T-helper 1 cell treated with Interleukin-12 subunit alpha and Interleukin-12 subunit beta and Interleukin-4 antibody, amounts not matched to agents 30 μg/mL and 1 μg/mL, for 36 hours (primary cell): ENCODE results near the gene OR9Q1.

Source experiments
- H3K27ac Mint-ChIP-seq: one replicate; pipeline ENCODE4 v1.8.0; 2021; ENCODE audit warnings: mild to moderate bottlenecking, mixed read lengths
- H3K27me3 Mint-ChIP-seq: one replicate; pipeline ENCODE4 v1.8.0; 2021; ENCODE audit warnings: low read depth, mixed read lengths
- H3K36me3 Mint-ChIP-seq: one replicate; pipeline ENCODE4 v1.8.0; 2021; ENCODE audit warnings: low read depth, mixed read lengths
- H3K4me1 Mint-ChIP-seq: one replicate; pipeline ENCODE4 v1.8.0; 2021; ENCODE audit warnings: low read depth, mixed read lengths
- H3K4me3 Mint-ChIP-seq: one replicate; pipeline ENCODE4 v1.8.0; 2021; ENCODE audit warnings: mild to moderate bottlenecking, moderate library complexity, mixed read lengths
- H3K9me3 Mint-ChIP-seq: one replicate; pipeline ENCODE4 v1.8.0; 2021; ENCODE audit warnings: mixed read lengths

OR9Q1 gene

DNA sequence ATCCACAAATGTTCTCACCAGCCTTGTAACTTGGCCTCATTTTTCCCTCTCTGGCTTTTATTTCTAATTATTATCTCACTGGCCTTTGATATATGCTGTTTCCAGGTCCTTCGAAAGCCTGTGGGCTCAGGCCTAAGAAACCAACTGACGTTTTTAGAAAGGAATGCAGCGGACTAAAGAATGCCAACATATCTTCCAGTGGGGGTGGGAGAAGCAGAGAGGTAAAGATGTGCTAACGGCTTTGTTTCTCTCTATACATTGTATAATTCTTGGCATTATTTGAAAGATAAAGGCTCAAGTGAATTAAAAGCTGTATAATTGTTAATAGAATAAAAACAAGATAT lies 35.3 kb downstream of the OR9Q1 start:
- Mint-ChIP-seq H3K27me3 (no peaks in the 10 kb centered on the region), H3K27ac (no peak overlapping the region), H3K4me3 (no peak overlapping the region), H3K36me3 (no peaks in the 10 kb centered on the region), H3K4me1 (no peaks in the 10 kb centered on the region), H3K9me3 (no peaks in the 10 kb centered on the region)

DNA sequence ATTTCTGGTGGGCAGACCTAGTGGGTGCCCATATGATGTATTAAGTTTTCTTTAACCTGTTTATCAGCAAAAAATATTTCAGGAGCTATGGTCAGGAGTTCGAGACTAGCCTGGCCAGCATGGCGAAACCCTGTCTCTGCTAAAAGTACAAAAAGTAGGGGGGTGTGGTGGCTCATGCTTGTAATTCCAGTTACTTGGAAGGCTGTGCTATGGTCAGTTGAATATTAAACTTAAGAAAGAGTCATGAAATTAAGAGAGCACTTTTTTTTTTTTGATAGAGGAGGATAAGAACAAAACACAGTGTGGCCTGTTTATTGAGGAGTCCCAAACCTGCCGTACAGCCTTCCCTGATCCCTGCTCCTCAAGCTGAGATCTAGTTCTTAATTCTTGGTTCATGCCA lies 36.9 kb downstream of the OR9Q1 start:
- H3K4me3 Mint-ChIP-seq = no peak overlapping the region
- H3K9me3 Mint-ChIP-seq = no peaks in the 10 kb centered on the region
- H3K27ac Mint-ChIP-seq = no peak overlapping the region
- no peaks in the 10 kb centered on the region for H3K27me3 Mint-ChIP-seq
- no peaks in the 10 kb centered on the region for H3K4me1 Mint-ChIP-seq
- H3K36me3 Mint-ChIP-seq = no peaks in the 10 kb centered on the region

GRCh38 chr11:58060939-58061672 lies 37.4 kb downstream of the OR9Q1 start:
- no peak overlapping the region for H3K27ac Mint-ChIP-seq
- H3K9me3 Mint-ChIP-seq = no peaks in the 10 kb centered on the region
- H3K4me1 Mint-ChIP-seq = no peaks in the 10 kb centered on the region
- no peak overlapping the region for H3K4me3 Mint-ChIP-seq
- no peaks in the 10 kb centered on the region for H3K27me3 Mint-ChIP-seq
- no peaks in the 10 kb centered on the region for H3K36me3 Mint-ChIP-seq

DNA sequence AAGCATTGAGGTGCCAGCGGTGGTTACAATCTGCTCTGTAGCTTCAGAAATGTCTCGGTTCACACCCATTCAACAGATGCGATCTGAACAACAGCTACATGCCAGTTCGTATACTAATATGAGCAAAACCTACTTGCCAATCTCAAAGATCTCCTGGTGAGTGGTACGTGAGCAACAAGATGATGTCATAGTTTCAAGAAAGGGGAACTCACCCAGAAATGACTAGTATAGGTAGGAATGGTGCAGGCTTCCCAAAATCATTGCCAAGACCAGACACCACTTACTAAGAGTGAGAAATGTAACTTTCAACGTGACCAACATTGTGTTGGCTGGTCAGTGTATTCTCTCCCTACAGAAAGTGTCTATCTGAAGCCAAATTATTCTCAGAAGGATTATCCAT lies 38.1 kb downstream of the OR9Q1 start:
- Mint-ChIP-seq H3K9me3 (no peaks in the 10 kb centered on the region), H3K36me3 (no peaks in the 10 kb centered on the region), H3K27ac (no peak overlapping the region), H3K4me3 (no peak overlapping the region), H3K4me1 (no peaks in the 10 kb centered on the region), H3K27me3 (no peaks in the 10 kb centered on the region)

DNA sequence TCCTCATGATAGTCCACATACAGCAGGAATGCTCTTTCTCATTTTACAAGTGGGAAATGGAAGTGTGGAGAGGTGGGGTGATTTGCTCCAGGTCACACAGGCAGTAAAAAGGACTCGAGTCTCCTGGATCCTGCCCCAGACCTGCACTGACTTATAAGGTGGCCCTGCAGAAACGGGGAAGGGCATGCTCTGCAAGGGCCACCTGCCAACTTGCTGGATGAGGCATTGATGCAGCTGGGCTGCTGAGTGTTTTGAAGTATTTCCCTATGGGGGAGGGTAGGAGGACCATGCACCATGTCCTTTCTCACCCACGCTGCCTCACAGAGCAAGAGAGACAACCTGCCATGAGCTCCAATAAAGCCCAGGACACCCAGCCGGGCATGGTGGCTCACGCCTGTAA lies 44.0 kb downstream of the OR9Q1 start:
- Mint-ChIP-seq H3K4me1 (no peaks in the 10 kb centered on the region), H3K36me3 (no peaks in the 10 kb centered on the region), H3K27me3 (no peaks in the 10 kb centered on the region), H3K27ac (no peak overlapping the region), H3K4me3 (no peak overlapping the region), H3K9me3 (no peaks in the 10 kb centered on the region)

DNA sequence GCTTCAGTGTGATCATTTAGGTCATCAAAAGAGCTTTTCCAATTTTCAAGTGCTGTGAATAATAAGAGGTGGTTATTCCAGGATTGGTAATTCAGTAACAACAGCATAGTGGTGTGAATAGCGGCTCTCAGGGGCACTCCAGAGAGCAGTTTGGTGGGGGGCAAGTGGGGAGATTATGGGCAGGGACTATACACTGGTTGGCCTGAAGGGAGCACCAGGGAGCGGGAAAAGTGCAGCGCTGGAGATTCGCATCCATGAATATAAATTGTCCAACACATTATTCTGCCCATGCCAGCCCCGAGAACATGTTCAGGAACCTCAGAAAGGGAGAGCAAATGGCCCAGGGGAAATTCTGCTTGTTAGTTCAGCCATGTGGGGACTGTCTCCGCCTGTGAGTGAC lies 45.0 kb downstream of the OR9Q1 start:
- no peaks in the 10 kb centered on the region for H3K9me3 Mint-ChIP-seq
- no peaks in the 10 kb centered on the region for H3K36me3 Mint-ChIP-seq
- no peaks in the 10 kb centered on the region for H3K27me3 Mint-ChIP-seq
- no peaks in the 10 kb centered on the region for H3K4me1 Mint-ChIP-seq
- no peak overlapping the region for H3K4me3 Mint-ChIP-seq
- H3K27ac Mint-ChIP-seq = no peak overlapping the region

DNA sequence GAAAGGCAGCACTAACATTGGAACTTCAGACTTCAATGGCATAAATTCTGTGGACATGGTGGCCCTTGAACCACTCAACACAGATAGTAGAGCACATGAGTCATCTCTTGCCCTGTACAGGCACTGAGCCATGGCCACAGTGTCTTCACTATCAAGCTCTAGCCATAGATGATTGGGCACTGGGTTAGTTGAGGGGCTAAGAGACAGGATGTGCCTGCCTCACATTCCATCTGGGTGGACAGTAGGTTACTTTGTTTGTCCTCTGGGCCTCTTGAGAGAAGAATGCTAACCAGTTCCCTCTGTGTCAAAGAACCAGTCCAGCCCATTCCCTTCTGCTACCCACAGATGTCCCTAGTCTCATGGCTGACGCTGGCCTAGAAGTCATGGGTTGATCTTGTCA lies 46.9 kb downstream of the OR9Q1 start:
- H3K36me3 Mint-ChIP-seq = no peaks in the 10 kb centered on the region
- no peak overlapping the region for H3K27ac Mint-ChIP-seq
- H3K27me3 Mint-ChIP-seq = no peaks in the 10 kb centered on the region
- H3K9me3 Mint-ChIP-seq = no peaks in the 10 kb centered on the region
- no peaks in the 10 kb centered on the region for H3K4me1 Mint-ChIP-seq
- no peak overlapping the region for H3K4me3 Mint-ChIP-seq

- Mint-ChIP-seq H3K9me3 (no peaks in the 10 kb centered on the region), H3K4me3 (no peak overlapping the region), H3K27ac (no peak overlapping the region), H3K4me1 (no peaks in the 10 kb centered on the region), H3K36me3 (no peaks in the 10 kb centered on the region), H3K27me3 (no peaks in the 10 kb centered on the region)
These were observed 52.1 kb downstream of the OR9Q1 start for GRCh38 chr11:58075781-58076180.

DNA sequence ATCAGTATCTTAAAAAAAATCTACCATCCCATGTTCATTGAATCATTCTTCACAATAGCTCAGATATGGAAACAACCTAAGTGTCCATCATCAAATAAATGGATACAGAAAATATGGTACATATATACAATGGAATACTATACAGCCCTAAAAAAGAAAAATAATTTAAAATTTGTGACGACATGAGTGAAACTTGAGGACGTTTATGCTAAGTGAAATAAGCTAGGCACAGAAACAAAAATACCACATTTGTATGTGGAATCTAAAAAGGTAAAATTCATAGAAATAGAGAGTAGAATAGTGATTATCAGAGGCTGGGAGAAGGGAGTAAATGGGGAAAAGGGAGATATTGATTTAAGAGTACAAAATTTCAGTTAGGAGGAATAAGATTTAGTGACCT lies 62.8 kb downstream of the OR9Q1 start:
- Mint-ChIP-seq H3K4me3 (no peak overlapping the region), H3K36me3 (no peaks in the 10 kb centered on the region), H3K27me3 (no peaks in the 10 kb centered on the region), H3K4me1 (no peaks in the 10 kb centered on the region), H3K9me3 (no peaks in the 10 kb centered on the region), H3K27ac (no peak overlapping the region)

DNA sequence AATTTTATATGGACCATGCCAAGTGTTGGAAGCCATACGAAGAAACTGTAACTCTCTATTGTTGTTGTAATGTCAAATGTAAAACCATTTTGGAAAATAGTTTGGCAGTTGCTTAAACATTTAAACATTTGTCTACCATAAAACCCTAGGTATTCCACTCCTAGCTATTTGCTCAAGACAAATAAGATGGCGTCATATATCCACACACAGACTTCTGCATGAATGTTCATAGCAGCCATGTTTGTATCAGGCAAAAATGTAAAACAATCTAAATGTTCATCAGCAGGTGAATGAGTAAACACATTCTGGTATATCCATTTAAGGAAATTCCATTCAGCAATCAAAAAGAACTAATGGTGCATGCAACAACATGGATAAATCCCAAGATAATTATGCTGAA lies 73.8 kb downstream of the OR9Q1 start:
- H3K27ac Mint-ChIP-seq = no peak overlapping the region
- no peaks in the 10 kb centered on the region for H3K36me3 Mint-ChIP-seq
- no peaks in the 10 kb centered on the region for H3K4me1 Mint-ChIP-seq
- H3K27me3 Mint-ChIP-seq = no peaks in the 10 kb centered on the region
- H3K4me3 Mint-ChIP-seq = no peak overlapping the region
- H3K9me3 Mint-ChIP-seq = peaks cover 8% of the 10 kb centered on the region

DNA sequence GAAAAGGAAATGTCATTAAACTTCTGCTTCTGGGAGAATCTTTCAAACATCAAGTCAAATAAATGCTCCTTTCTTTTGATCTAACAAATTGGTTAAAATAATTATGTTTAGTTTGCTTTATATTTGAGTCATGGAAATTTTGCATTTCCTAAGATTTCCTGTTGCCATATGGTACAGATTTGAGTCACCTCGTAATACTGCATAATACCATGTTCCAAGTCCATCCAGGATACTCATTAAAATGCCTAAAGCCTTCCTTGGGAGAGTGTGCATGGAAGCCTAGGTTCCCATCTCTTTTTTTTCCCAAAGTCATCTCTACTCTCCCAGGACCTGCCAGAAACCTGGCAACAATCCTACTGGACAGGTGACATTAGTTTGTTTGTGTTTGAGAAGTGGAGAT lies 97.4 kb downstream of the OR9Q1 start:
- no peaks in the 10 kb centered on the region for H3K36me3 Mint-ChIP-seq
- H3K9me3 Mint-ChIP-seq = no peaks in the 10 kb centered on the region
- H3K4me3 Mint-ChIP-seq = no peak overlapping the region
- no peaks in the 10 kb centered on the region for H3K27me3 Mint-ChIP-seq
- no peaks in the 10 kb centered on the region for H3K4me1 Mint-ChIP-seq
- H3K27ac Mint-ChIP-seq = no peak overlapping the region

GRCh38 chr11:58125469-58125868 lies 101.8 kb downstream of the OR9Q1 start, which contains the start of gene OR9I1:
OR9I1 (minus strand) TSS chr11:58125530; CDS start chr11:58119444, 6,086 bp downstream.
- H3K4me3 Mint-ChIP-seq = no peak within 1 kb of the TSS
- H3K36me3 Mint-ChIP-seq = no peaks in the 10 kb centered on the region
- no peaks in the 10 kb centered on the region for H3K4me1 Mint-ChIP-seq
- H3K27ac Mint-ChIP-seq = no peak within 1 kb of the TSS
- H3K27me3 Mint-ChIP-seq = no peaks in the 10 kb centered on the region
- H3K9me3 Mint-ChIP-seq = no peaks in the 10 kb centered on the region

DNA sequence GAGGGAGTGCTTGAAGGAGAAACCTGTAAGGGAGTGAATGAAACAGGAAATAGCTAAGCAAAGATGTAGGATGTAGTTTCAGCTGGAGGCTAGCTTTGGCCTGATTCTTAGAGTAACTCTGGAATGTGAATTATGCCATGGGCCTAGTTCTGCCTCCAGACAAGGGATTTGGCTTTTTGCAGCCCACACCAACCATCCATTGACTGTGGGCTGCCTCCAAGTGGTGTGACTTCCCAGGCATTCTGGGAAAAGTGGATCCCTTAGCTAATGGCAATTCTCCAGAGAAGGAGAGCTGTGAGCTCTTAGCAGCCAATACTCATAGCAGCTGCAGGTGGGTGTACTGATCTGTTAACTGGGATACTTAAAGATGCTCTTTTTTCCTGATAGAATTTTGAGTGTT lies 103.7 kb downstream of the OR9Q1 start:
- Mint-ChIP-seq H3K4me1 (no peaks in the 10 kb centered on the region), H3K9me3 (no peaks in the 10 kb centered on the region), H3K4me3 (no peak overlapping the region), H3K36me3 (no peaks in the 10 kb centered on the region), H3K27ac (no peak overlapping the region), H3K27me3 (no peaks in the 10 kb centered on the region)

DNA sequence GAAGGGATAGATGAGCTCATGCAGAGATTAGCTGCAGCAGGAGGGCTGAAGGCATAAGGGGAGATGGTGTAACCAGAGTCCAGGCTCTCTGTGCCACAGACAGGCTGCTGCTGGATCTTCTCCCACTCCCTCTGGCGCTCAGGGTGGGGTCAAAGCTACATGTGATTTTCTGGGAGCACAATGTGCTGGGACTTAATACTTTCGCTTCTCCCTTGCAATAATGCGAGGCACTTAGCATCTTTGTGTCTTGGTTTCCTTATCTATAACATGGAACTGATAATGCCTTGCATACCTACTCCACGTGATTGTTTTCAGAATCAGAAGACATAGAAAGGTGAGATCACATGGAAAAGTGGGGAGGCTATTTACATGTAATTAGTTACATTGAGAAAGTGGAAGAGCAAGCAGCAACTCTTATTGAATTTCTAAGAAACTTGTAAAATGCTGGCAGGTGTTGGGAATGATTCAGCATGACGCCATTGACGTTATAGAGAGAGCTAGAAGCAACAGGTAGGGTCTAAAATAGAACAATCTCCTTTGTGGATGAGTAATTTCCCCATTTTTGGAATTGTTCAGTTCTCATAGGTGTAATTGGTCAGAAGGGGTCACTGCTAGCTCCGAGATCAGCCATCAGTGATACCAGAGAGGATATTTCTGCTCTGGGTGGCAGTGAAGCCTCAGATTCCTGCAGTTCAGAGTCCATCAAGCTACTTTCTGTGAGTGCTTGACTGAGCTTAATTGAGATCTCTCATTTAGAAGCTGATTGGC lies 109.8 kb downstream of the OR9Q1 start:
- no peak overlapping the region for H3K27ac Mint-ChIP-seq
- no peaks in the 10 kb centered on the region for H3K27me3 Mint-ChIP-seq
- H3K4me1 Mint-ChIP-seq = no peaks in the 10 kb centered on the region
- no peaks in the 10 kb centered on the region for H3K9me3 Mint-ChIP-seq
- H3K36me3 Mint-ChIP-seq = no peaks in the 10 kb centered on the region
- H3K4me3 Mint-ChIP-seq = no peak overlapping the region

DNA sequence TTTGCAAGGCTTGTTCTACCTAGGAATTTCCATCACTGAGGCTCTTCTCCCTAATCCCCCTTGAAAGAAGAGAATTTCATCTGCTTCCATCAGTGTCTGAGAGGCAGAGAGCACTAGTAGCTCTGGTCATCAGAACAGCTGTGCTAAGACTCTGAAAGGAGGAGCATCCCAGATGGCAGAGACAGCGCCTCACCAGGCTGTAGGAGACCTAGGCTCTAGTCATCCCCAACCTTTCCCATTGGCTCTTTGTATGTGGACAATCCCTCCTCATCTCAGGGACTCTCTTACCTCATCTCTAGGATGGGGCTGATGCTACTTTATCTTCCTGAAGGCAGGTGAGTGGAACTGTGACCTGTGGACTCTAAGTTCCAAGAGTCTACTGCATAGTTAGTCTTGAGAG lies 110.5 kb downstream of the OR9Q1 start:
- Mint-ChIP-seq H3K27me3 (no peaks in the 10 kb centered on the region), H3K36me3 (no peaks in the 10 kb centered on the region)

More for the DNA sequence above, 110.5 kb downstream of the OR9Q1 start:
- Mint-ChIP-seq H3K4me3 (no peak overlapping the region), H3K9me3 (no peaks in the 10 kb centered on the region), H3K27ac (no peak overlapping the region), H3K4me1 (no peaks in the 10 kb centered on the region)
